Ramos (cell line): Measurements from ENCODE around the gene PLIN1.
"Not testable (repeated sequence)": the region's sequence is repeated elsewhere in the genome, so short reads cannot be mapped to it uniquely, and the experiment has no call there.

Experiments used
- in situ Hi-C: fragments of 300-500 bp; cut with MboI; formaldehyde crosslinking; loops from one replicate; pipeline ENCODE4 v1.14.3; 2022; ENCODE audit warnings: low sequenced_read_pairs; ENCODE audit not compliant: unreplicated experiment

Gene PLIN1

GRCh38 chr15:89679212-89679611 lies at the start of gene PLIN1:
Gene PLIN1, minus strand, starts transcription at chr15:89679367. Its CDS starts 1,878 bp downstream, at chr15:89677489.
- in situ Hi-C loops = no loop called here

- in situ Hi-C loops = no loop called here
Measured at GRCh38 chr15:89728254-89728653, 49.1 kb upstream of the PLIN1 start.

GRCh38 chr15:89725064-89725463 lies 45.9 kb upstream of the PLIN1 start:
- in situ Hi-C loops = no loop called here

- in situ Hi-C loops = no loop called here
Measured at GRCh38 chr15:89724621-89725020, 45.5 kb upstream of the PLIN1 start.

GRCh38 chr15:89723031-89723430 lies 43.9 kb upstream of the PLIN1 start:
- in situ Hi-C loops = no loop called here

- in situ Hi-C loops = no loop called here
Measured at GRCh38 chr15:89714775-89715174, 35.6 kb upstream of the PLIN1 start.

- in situ Hi-C loops = no loop called here
Measured at GRCh38 chr15:89707577-89707976, 28.4 kb upstream of the PLIN1 start.

GRCh38 chr15:89704411-89704810 lies 25.2 kb upstream of the PLIN1 start:
- in situ Hi-C loops = no loop called here

- in situ Hi-C loops = no loop called here
Measured at GRCh38 chr15:89695198-89695597, 16.0 kb upstream of the PLIN1 start.

GRCh38 chr15:89693696-89694095 lies 14.5 kb upstream of the PLIN1 start:
- in situ Hi-C loops = no loop called here

GRCh38 chr15:89693091-89693490 lies 13.9 kb upstream of the PLIN1 start:
- in situ Hi-C loops = no loop called here

GRCh38 chr15:89690276-89691218 lies 11.4 kb upstream of the PLIN1 start, which contains the start of the genes PEX11A and WDR93:
Gene PEX11A, minus strand, starts transcription at chr15:89690754. Its CDS starts 122 bp downstream, at chr15:89690632.
Gene WDR93, plus strand, starts transcription at chr15:89690811. Its CDS starts 10,936 bp downstream, at chr15:89701747.
- in situ Hi-C loops = no loop called here

GRCh38 chr15:89689930-89690275 lies 10.7 kb upstream of the PLIN1 start:
- in situ Hi-C loops = not testable (repeated sequence)

GRCh38 chr15:89686522-89686921 lies 7.4 kb upstream of the PLIN1 start:
- in situ Hi-C loops = no loop called here

GRCh38 chr15:89685995-89686394 lies 6.8 kb upstream of the PLIN1 start:
- in situ Hi-C loops = no loop called here

- in situ Hi-C loops = no loop called here
Measured at GRCh38 chr15:89681146-89681545, 2.0 kb upstream of the PLIN1 start.

- in situ Hi-C loops = no loop called here
Measured at GRCh38 chr15:89680282-89680873, 1.2 kb upstream of the PLIN1 start.

- in situ Hi-C loops = no loop called here
Measured at GRCh38 chr15:89677381-89677780, 1.8 kb downstream of the PLIN1 start.

GRCh38 chr15:89675606-89676005 lies 3.6 kb downstream of the PLIN1 start:
- in situ Hi-C loops = no loop called here

GRCh38 chr15:89674526-89674925 lies 4.6 kb downstream of the PLIN1 start:
- in situ Hi-C loops = no loop called here

GRCh38 chr15:89673165-89673512 lies 6.0 kb downstream of the PLIN1 start:
- in situ Hi-C loops = no loop called here
